Cardiac muscle cell (in vitro differentiated cells and primary cell): ENCODE results near the gene OSBP2. TPM values are rescaled to one million over a fixed set of nuclear protein-coding genes. Genes with fewer than 3 reads are reported as not detected.
"Not testable (repeated sequence)": the region's sequence is repeated elsewhere in the genome, so short reads cannot be mapped to it uniquely, and the experiment has no call there.

Source experiments
- DNase-seq, 2 donors: peaks; one replicate each; pipeline versions ENCODE4 v3.0.0 to v3.0.0-alpha.2; 2010 to 2017; ENCODE audit warnings: low read depth in 1 of 2, low spot score in 1 of 2
- H3K27ac ChIP-seq: fragments of 200-600 bp; sonication (generic); 2 replicates; pipeline ENCODE4 v1.5.1; 2016
- H3K27me3 ChIP-seq: fragments of 200-600 bp; sonication (generic); 2 replicates; pipeline ENCODE4 v1.6.0; 2016; ENCODE audit warnings: control low read depth
- H3K36me3 ChIP-seq: fragments of 200-600 bp; sonication (generic); 2 replicates; pipeline ENCODE4 v1.5.1; 2016; ENCODE audit warnings: control low read depth
- H3K4me1 ChIP-seq: fragments of 200-600 bp; sonication (generic); 2 replicates; pipeline ENCODE4 v1.8.1; 2017; ENCODE audit warnings: low read depth, mild to moderate bottlenecking, mixed run types
- H3K4me3 ChIP-seq: fragments of 200-600 bp; sonication (generic); 2 replicates; pipeline ENCODE4 v1.5.1; 2016; ENCODE audit warnings: mild to moderate bottlenecking
- H3K9me3 ChIP-seq: fragments of 200-600 bp; sonication (generic); 2 replicates; pipeline ENCODE4 v1.5.1; 2017; ENCODE audit warnings: low read depth, mild to moderate bottlenecking, control low read depth
- polyA plus RNA-seq: library from polyadenylated mRNA; unstranded; fragments of >200 nt; fragmentation: Nextera tagmentation; extraction: Ambion mirVana; gene quantifications from 2 replicates; pipeline ENCODE4 v1.2.1, GENCODE V29; 2016
- total RNA-seq: library from RNA; depleted of rRNA; stranded (reverse); fragments of >200 nt; gene quantifications from 2 replicates; pipeline ENCODE4 v1.2.3, GENCODE V29; 2016
- TF ChIP-seq, protein P1 (sequence below): IDR thresholded peaks from 2 replicates; pipeline ENCODE4 v1.5.1; 2012; ENCODE audit warnings: low read depth, mild to moderate bottlenecking, low read length

Gene OSBP2
- total and polyA plus RNA-seq, 2 experiments from 2014 or later = 19.4 to 32.5 TPM

- H3K27ac ChIP-seq = no peak overlapping the region
- peaks cover 3% of the 10 kb centered on the region for H3K27me3 ChIP-seq
- TF ChIP-seq, protein P1, sequence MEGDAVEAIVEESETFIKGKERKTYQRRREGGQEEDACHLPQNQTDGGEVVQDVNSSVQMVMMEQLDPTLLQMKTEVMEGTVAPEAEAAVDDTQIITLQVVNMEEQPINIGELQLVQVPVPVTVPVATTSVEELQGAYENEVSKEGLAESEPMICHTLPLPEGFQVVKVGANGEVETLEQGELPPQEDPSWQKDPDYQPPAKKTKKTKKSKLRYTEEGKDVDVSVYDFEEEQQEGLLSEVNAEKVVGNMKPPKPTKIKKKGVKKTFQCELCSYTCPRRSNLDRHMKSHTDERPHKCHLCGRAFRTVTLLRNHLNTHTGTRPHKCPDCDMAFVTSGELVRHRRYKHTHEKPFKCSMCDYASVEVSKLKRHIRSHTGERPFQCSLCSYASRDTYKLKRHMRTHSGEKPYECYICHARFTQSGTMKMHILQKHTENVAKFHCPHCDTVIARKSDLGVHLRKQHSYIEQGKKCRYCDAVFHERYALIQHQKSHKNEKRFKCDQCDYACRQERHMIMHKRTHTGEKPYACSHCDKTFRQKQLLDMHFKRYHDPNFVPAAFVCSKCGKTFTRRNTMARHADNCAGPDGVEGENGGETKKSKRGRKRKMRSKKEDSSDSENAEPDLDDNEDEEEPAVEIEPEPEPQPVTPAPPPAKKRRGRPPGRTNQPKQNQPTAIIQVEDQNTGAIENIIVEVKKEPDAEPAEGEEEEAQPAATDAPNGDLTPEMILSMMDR = no peak
- no peak overlapping the region for H3K4me3 ChIP-seq
- H3K4me1 ChIP-seq = no peaks in the 10 kb centered on the region
- H3K36me3 ChIP-seq = no peaks in the 10 kb centered on the region
- no peak for DNase-seq
- H3K9me3 ChIP-seq = no peaks in the 10 kb centered on the region
Observed at GRCh38 chr22:30675436-30675835, 19.2 kb upstream of the OSBP2 start.

DNA sequence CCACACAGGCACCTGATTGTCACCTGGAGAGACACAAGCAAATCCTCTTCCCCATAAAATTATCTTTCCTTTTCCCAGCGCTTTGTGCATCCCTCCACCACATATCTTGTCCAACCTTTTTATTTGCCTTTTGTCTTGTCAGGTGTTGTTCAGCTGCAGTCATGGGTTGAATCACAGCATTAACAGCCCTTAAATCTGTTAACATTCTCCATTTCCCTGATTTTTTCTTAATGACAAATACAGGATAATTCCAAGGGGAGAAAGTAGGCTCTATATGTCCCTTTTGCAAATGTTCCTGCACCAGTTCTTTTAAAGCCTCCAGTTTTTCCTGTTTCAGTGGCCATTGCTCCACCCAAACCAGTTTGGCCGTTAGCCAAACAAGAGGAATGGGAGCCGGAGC lies 18.1 kb upstream of the OSBP2 start:
- DNase-seq, H3K9me3 ChIP-seq, H3K4me1 ChIP-seq, H3K27me3 ChIP-seq, H3K4me3 ChIP-seq, H3K27ac ChIP-seq, H3K36me3 ChIP-seq: not testable (repeated sequence)

DNA sequence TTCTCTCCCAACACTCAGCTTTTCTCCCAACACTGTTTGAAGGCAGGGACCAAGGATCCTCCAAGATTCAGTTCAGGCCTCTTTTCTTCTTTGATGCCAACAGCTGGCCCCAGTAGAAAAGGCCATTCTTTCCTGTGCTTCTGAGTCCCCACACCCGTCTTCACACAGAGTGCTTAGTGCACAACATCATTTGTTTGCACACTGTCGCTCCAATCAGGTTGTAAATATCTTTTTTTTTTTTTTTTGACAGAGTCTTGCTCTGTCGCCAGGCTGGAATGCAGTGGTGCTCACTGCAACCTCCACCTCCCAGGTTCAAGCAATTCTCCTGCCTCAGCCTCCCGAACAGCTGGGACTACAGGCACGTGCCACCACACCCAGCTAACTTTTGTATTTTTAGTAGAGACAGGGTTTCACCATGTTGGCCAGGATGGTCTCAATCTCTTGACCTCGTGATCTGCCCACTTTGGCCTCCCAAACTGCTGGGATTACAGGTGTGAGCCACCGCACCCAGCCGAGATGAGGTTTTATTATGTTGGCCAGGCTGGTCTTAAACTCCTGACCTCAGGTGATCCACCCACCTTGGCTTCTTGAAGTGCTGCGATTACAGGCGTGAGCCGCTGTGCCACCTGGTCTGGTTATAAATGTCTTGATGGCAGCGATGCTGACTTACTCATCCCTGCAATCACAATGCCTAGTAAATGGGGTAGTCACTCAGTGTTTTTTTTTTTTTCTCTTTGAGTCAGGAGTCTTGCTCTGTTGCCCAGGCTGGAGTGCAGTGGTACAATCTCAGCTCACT lies 14.6 kb upstream of the OSBP2 start:
- H3K4me3 ChIP-seq, H3K9me3 ChIP-seq, H3K4me1 ChIP-seq, H3K36me3 ChIP-seq, H3K27ac ChIP-seq, DNase-seq, H3K27me3 ChIP-seq: not testable (repeated sequence)

DNA sequence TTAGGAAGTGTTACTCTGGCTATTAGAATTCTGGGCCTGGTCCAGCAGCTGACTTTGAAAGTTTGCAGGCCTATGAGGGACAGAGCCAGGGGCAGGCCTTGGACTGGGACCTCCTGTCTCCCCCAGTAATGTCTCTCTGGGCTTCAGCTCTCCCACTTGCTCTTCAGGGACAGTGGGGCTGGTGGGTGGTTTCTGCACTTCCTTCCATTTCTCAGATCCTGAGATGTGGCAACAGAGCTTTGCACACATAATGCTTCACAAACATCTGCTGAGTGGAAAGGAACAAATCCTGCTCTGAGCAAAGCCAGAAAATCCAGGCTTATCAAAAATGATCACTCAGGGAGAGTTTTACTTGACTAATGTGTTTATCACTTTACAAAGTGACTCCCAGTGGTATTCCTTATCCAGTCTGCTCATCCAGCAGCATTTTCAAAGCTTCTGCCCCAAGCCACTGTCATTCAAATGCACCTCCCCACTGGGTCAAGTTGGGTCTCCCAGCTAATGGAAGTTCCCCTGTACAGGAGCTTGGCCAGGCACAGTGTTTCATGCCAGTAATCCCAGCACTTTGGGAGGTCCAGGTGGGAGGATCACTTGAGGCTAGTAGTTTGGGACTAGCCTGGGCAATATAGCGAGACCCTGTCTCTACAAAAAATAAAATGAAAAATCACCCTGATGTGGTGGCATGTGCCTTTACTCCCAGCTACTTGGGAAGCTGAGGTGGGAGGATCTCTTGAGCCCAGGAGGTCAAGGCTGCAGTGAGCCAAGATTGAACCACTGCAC lies 13.5 kb upstream of the OSBP2 start:
- no peak overlapping the region for H3K4me3 ChIP-seq
- peak in 1 of 2 donors; percentile 40 for DNase-seq
- H3K36me3 ChIP-seq = no peaks in the 10 kb centered on the region
- H3K27ac ChIP-seq = no peak overlapping the region
- H3K27me3 ChIP-seq = peaks cover 3% of the 10 kb centered on the region
- TF ChIP-seq, protein P1 = no peak
- no peaks in the 10 kb centered on the region for H3K4me1 ChIP-seq
- no peaks in the 10 kb centered on the region for H3K9me3 ChIP-seq

DNA sequence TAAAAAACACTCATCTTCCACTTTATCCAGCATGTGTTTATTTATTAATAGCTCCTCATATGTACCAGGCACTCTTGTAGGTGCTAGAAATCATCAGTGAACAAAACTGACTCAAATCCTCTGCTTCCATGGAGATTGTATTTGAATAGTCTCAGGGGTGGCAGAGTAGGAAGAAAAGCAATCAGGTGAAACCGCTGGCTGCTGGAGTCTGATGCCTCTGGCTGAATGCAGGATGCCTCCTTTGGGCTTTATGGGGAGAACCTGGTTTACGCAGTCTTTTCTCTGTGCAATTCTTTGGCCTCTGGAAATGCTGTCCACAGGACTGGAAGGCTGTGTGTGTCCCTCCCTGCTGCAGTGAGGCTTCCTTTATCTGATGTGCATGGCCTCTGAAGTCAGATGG lies 12.8 kb upstream of the OSBP2 start:
- Histone ChIP-seq H3K9me3 (no peaks in the 10 kb centered on the region), H3K4me3 (no peak overlapping the region), H3K27me3 (peaks cover 3% of the 10 kb centered on the region), H3K4me1 (no peaks in the 10 kb centered on the region), H3K27ac (no peak overlapping the region), H3K36me3 (no peaks in the 10 kb centered on the region)
- TF ChIP-seq, protein P1 = no peak
- no peak for DNase-seq

GRCh38 chr22:30685178-30685577 lies 9.5 kb upstream of the OSBP2 start:
- no peaks in the 10 kb centered on the region for H3K4me1 ChIP-seq
- H3K27ac ChIP-seq = no peak overlapping the region
- H3K36me3 ChIP-seq = no peaks in the 10 kb centered on the region
- H3K9me3 ChIP-seq = no peaks in the 10 kb centered on the region
- TF ChIP-seq, protein P1 = no peak
- H3K4me3 ChIP-seq = no peak overlapping the region
- DNase-seq = no peak
- H3K27me3 ChIP-seq = no peaks in the 10 kb centered on the region
